HG03139 (cell line): ENCODE measurements around the gene GOLGA6L4.
"Not testable (repeated sequence)": the region's sequence is repeated elsewhere in the genome, so short reads cannot be mapped to it uniquely, and the experiment has no call there.

Source experiments
- ATAC-seq: cut with Tn5 transposase; IDR thresholded peaks from one replicate; pipeline ENCODE4 v1.9.1; 2021; ENCODE audit not compliant: unreplicated experiment

GOLGA6L4 gene, protein sequence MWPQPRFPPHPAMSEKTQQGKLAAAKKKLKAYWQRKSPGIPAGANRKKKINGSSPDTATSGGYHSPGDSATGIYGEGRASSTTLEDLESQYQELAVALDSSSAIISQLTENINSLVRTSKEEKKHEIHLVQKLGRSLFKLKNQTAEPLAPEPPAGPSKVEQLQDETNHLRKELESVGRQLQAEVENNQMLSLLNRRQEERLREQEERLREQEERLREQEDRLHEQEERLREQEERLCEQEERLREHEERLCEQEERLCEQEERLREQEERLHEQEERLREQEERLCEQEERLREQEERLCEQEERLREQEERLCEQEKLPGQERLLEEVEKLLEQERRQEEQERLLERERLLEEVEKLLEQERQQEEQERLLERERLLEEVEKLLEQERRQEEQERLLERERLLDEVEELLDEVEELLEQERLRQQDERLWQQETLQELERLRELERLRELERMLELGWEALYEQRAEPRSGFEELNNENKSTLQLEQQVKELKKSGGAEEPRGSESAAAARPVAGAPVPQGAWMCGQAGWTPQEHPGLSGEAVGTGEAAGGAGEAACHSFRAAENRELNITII

DNA sequence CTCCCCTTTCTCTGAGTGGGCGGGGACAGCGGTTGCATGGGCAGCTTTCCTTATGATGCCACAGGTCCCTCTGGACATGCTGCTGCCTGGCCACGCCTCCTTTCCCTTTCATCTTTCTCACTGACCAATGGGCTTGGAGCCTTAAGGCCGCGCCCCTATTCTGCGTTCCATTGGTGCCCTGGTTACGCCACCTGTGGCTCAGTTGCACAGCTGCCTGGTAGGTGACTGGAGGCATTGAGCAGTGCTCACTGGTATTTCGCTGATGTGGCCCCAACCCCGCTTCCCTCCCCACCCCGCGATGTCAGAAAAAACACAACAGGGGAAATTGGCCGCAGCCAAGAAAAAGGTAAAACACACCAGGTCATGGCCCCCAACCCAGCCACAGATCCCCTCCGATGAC, at the start of gene GOLGA6L4:
Gene GOLGA6L4, plus strand, starts transcription at position 201 of the 400 bp plus-strand sequence. Its CDS starts 62 bp downstream, at position 263.
- not testable (repeated sequence) for ATAC-seq

DNA sequence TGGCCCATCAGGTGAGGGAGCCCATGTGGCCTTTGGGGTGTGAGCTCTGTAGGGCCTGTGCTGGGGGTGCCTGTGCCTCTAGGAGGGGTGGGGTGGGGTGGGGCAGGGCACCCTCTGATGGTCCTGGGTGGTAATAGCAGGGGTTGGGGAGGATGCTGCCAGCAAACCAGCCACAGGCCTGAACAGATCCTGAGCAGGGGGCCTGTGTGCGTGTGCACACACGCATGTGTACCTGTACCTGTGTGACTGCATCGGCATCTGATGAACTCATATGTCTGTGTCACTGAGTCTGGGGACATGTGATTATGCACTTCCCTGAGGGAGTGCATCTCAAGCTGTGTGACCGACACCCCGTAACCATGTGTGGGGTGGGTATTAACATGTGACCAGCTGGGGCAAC, 42.6 kb upstream of the GOLGA6L4 start:
- not testable (repeated sequence) for ATAC-seq

DNA sequence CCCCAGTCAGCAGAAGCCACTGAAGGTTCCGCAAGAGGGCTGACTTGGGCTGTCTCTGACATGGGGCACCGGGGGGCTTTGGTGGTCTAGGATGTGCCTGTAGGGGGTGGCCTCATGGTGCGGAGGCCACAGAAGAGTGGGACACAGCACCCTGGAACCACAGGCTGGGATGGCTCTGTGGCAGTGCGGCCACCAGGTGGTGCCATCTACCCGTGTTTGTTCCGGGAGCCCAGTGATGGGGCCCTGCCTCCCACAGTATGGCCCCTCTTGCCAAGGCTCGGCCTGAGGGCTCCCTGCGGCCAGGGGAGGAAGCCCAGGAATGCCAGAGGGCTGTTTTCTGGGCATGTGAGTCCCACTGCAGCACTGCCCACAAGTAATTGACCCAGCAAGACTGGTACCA, 40.0 kb upstream of the GOLGA6L4 start:
- peak; percentile 90 for ATAC-seq

DNA sequence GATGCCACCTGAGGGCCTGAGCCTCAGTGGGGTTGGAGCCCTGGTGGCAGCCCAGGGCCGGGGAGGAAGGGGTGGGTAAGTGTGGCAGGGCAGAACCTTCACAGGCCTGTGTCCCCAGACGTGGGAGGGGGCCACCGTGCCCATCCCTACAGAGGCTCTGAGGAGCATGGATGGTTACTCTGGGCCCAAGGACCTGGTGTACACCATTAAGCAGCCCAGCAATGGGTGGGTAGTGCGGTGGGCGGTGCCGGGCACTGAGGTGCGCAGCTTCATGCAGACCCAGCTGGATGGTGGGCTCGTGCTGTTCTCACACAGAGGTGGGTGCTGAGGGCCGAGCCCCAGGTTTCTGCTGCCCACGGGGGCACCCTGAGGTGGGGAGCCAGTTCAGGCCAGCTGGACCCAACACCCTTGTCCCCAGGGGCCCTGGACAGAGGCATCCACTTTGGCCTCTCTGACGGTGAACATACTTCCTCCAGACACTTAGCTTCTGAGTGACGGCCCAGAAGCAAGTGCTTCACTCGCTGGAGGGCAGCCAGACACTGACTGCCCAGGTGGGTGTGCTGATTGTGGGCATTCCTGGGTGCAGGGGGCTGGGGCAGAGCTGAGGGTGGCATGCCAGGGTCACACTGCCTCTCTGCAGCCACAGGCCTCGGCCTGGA, 38.9 kb upstream of the GOLGA6L4 start:
- ATAC-seq, result not testable (repeated sequence)

DNA sequence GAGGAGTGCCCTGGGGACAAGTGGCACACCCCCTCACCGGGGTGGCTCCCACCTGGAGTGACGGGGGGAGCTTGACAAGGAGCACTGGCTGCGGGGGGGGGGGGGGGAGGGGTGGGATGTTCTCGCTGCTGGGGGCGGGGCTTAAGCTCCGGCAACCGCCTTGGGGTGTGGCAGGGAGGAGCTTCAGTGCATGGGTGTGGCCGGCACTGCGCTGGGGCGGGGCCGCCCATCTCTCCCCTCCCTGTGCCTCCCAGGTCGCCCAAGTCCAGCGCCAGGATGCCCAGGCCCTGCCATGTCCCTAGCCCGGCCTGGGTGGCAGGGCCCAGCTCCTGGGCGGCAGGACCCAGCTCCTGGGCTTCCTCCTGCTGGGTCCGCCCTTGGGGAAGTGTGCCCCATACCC, 35.7 kb upstream of the GOLGA6L4 start:
- not testable (repeated sequence) for ATAC-seq

DNA sequence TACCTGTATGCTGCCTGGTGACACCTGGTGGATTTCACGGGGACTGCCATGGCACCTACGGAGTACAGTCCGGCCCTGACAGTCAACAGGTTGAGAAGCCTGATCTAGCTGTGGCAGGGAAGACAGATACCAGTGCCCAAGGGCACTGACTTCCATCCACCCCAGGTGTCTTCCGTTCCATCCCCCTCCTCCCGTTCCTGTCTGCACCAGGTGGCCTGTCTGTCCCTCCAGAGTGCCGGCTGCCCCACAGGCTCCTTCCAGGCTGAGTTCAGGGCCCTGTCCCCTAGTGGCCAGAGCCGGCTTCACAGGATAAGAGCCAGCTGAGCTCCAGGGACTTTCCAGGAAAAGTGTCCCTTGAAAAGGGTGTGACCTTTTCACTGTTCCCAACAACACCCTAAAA, 10.9 kb downstream of the GOLGA6L4 start:
- not testable (repeated sequence) for ATAC-seq
